HL-60/S4 treated with phorbol 12-myristate 13-acetate at 8.2 ng/mL for 4 days and 3 days (cell line): ENCODE data around the gene DLST.

ENCODE experiments used
- in situ Hi-C: fragments of 300-500 bp; cut with MboI; formaldehyde crosslinking; loops from 2 replicates; pipeline ENCODE4 v1.15.0; 2022; ENCODE audit warnings: low sequenced_read_pairs

The DLST gene

DNA sequence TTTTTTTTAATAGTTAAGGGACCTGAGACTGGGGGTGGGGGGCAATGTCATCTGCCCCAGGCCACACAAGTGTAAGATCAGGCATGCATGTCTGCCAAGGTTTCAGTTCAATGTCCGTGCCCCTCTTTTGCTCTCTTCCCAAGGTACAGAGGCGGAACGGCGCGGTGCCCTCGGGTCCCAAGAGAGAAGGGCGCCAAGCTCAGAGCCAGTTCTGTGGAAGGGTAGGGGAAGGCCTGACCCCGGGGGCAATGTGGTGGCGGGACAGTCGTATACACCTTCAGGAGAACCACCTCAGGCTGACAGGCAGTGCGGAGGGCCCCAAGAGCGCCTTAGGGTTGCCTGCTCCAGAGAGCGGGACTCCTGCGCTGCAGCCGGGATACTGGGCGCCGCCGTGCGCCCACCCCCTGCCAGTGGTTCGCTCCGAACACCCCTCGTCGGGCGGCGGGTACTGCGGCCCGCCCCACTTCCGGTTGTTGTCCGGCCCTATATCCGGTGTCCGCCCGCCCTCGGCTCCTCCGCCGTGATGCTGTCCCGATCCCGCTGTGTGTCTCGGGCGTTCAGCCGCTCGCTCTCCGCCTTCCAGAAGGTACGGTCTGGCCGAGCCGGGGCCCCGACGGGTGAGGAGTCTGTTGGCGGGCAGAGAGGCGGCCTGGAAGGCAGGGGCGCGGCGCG is at the start of gene DLST:
DLST (plus strand) TSS at position 486 of the 672 bp plus-strand sequence; CDS start at position 524, 38 bp downstream.
- in situ Hi-C loops: no loop called here

GRCh38 chr14:74832849-74833248 is 48.9 kb upstream of the DLST start:
- in situ Hi-C loops: no loop called here

- in situ Hi-C loops: no loop called here
Observed at GRCh38 chr14:74834692-74835392, 46.9 kb upstream of the DLST start.

- in situ Hi-C loops: no loop called here
Observed at GRCh38 chr14:74835645-74836250, 46.0 kb upstream of the DLST start.

GRCh38 chr14:74836251-74836960 is 45.3 kb upstream of the DLST start:
- in situ Hi-C loops: no loop called here

- in situ Hi-C loops: no loop called here
Observed at GRCh38 chr14:74838166-74838565, 43.5 kb upstream of the DLST start.

- in situ Hi-C loops: no loop called here
Observed at GRCh38 chr14:74840603-74841030, 41.1 kb upstream of the DLST start.

DNA sequence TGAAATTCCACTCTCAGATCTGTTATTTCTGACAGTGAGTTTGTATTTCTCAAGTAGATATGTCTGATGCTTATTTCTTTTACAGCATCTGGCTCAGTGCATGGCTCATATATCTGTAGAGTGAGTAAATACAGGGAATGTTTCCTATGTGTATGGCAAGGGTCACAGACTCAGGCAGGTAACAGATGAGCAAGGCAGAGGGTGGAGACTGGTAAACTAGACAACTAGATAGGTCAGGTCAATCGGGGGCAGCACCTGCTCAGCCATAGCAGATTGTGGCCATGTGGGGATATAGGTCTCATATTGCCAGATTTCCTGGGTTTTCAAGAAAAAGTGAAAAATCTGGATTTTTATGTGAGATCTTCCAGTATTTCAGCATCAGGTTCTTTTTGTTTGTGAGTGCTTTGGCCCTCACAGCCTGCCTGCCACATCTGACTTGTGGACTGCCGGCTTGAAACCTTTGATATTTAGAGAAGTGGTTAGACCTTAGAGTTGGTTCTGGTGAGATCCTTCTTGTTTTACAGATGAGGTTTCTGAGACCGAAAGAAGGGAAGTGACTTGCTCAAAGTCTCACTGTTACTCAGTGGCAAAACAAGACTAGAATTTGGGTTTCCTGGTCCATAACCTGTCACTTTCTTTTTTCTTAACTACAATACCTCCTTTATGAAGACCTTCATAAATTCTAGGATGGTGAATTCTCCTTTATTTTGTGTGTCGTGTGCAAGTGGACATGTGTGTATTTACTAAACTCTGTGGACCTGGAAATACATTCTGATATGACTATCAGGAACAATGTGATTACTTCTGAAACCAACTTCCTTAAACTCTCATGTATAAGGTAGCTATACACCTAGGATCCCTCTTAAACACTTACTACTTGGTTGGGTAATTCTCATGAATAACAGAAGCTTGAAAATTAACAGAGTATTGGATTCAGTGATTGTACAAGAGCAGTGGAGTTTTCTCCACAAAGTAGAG is 40.2 kb upstream of the DLST start:
- in situ Hi-C loops: no loop called here

GRCh38 chr14:74843653-74844052 is 38.1 kb upstream of the DLST start:
- in situ Hi-C loops: no loop called here

- in situ Hi-C loops: no loop called here
Observed at GRCh38 chr14:74846168-74846567, 35.5 kb upstream of the DLST start.

- in situ Hi-C loops: no loop called here
Observed at GRCh38 chr14:74846968-74847665, 34.6 kb upstream of the DLST start.

DNA sequence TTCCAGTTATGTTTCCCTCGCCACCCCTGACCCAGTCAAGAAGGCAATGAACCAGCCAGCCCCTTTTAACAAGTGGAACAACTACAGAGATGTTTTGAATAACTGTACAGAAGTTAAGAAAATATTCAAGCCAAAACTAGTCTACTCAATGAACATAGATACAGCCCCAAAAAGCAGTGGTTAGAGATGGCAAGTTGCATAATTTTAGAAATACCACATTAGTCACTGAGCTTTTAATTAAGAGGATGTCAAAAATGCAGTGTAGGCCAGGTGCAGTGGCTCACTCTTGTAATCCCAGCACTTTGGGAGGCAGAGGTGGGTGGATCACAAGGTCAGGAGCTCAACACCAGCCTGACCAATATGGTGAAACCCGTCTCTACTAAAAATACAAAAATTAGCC is 32.9 kb upstream of the DLST start:
- in situ Hi-C loops: no loop called here

DNA sequence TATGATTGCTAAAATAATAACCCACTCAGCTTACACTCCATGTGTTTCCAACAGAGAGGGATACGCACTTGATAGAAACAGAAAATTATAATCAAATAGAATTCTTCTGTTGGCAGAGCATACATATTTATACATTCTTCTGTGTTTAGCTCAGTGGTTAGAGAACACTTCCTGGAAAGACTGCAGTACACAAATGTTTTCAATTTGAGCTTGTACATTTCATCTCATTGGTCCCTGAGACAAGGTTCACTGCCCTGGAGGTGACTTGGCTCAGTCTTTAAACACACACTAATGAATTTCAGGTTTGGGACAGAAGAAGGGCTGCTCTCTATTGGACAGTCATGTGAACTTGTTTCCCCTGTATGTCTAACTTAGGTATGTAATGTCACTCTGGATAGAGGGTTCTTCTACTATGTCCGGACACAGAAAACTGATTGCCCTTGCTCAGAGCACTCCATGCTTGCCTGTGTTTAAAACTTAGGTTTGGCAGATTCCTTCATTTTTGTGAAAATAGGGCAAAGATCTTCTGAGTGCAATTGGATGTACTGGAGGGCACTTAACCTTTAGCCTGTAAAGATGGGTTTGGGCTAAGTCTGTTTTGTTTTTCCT is 28.7 kb upstream of the DLST start:
- in situ Hi-C loops: loop anchor here (25.0 kb wide), 1 partner anchor 234 kb away; no protein-coding TSS in a partner anchor

DNA sequence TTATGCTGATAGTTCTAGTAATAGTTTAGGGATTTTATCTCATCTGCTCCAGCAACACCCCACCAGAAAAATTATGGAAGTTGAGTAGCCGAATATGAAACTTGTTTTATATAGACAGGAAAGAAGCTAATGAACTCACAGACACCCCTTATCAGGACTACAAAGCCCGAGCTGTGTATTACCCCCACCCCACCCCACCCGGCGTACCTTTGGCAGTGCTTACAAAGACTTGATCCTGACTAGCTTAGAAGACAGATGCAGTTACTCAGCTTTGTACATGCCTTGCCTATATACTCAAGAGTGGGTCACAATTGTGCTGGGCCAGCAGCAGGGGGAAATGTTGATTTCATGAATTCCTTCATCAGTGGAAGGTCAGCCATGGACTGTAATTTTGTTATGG is 28.1 kb upstream of the DLST start:
- in situ Hi-C loops: loop anchor here (25.0 kb wide), 1 partner anchor 234 kb away; no protein-coding TSS in a partner anchor

- in situ Hi-C loops: loop anchor here (25.0 kb wide), 1 partner anchor 232 kb away; no protein-coding TSS in a partner anchor
Observed at GRCh38 chr14:74855021-74855420, 26.7 kb upstream of the DLST start.

DNA sequence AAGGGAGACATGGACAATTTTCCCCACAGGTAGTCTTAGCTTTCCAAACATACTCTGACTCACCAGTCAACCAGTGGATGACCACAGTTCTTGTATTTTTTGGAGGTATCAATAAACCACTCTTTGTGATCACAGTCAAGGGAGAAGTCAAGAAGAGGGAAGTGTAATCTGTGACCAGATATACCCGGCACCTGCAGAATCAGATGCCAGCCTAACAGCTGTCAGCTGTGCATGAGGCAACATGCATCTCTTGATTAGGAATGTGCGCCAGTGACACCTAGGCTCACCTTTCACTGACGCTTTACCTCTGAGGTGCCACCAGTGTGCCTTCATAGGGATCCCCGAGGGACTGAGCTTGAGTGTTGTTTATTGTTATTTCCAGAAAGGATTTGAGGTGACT is 25.8 kb upstream of the DLST start:
- in situ Hi-C loops: loop anchor here (25.0 kb wide), 1 partner anchor 231 kb away; no protein-coding TSS in a partner anchor

GRCh38 chr14:74856366-74856765 is 25.4 kb upstream of the DLST start:
- in situ Hi-C loops: loop anchor here (25.0 kb wide), 1 partner anchor 231 kb away; no protein-coding TSS in a partner anchor

GRCh38 chr14:74858022-74858421 is 23.7 kb upstream of the DLST start:
- in situ Hi-C loops: loop anchor here (25.0 kb wide), 1 partner anchor 229 kb away; no protein-coding TSS in a partner anchor
